Measurements from ENCODE around the gene PAH. TPM values are rescaled to one million over a fixed set of nuclear protein-coding genes. Genes with fewer than 3 reads are reported as not detected.

PAH gene
- total RNA-seq, 1 donor from 2014 or later: not detected

GRCh38 chr12:102950950-102951619 is 34.0 kb upstream of the PAH start:
- DNase-seq (ENCODE audit: low read depth): no peak

- DNase-seq (ENCODE audit: low read depth): no peak
Measured at GRCh38 chr12:102950107-102950949, 33.3 kb upstream of the PAH start.

- peak; percentile 53 for DNase-seq (ENCODE audit: low read depth)
Measured at GRCh38 chr12:102948941-102949352, 31.9 kb upstream of the PAH start.

GRCh38 chr12:102946042-102946441 is 29.0 kb upstream of the PAH start:
- DNase-seq (ENCODE audit: low read depth): no peak

- no peak for DNase-seq (ENCODE audit: low read depth)
Measured at GRCh38 chr12:102939670-102940222, 22.7 kb upstream of the PAH start.

GRCh38 chr12:102939059-102939458 is 22.0 kb upstream of the PAH start:
- DNase-seq (ENCODE audit: low read depth): no peak

GRCh38 chr12:102933168-102933567 is 16.1 kb upstream of the PAH start:
- no peak for DNase-seq (ENCODE audit: low read depth)

GRCh38 chr12:102927220-102927619 is 10.2 kb upstream of the PAH start:
- DNase-seq (ENCODE audit: low read depth): no peak

GRCh38 chr12:102921240-102921639 is 4.2 kb upstream of the PAH start:
- no peak for DNase-seq (ENCODE audit: low read depth)

- DNase-seq (ENCODE audit: low read depth): no peak
Measured at GRCh38 chr12:102920271-102920670, 3.2 kb upstream of the PAH start.

- no peak for DNase-seq (ENCODE audit: low read depth)
Measured at GRCh38 chr12:102918840-102919239, 1.8 kb upstream of the PAH start.

- DNase-seq (ENCODE audit: low read depth): no peak
Measured at GRCh38 chr12:102916252-102917025, 605 bp downstream of the PAH start.

- no peak for DNase-seq (ENCODE audit: low read depth)
Measured at GRCh38 chr12:102913453-102914226, 3.4 kb downstream of the PAH start.

GRCh38 chr12:102912258-102912657 is 4.8 kb downstream of the PAH start:
- no peak for DNase-seq (ENCODE audit: low read depth)

GRCh38 chr12:102911320-102911719 is 5.7 kb downstream of the PAH start:
- no peak for DNase-seq (ENCODE audit: low read depth)

GRCh38 chr12:102910792-102911191 is 6.3 kb downstream of the PAH start:
- no peak for DNase-seq (ENCODE audit: low read depth)

- DNase-seq (ENCODE audit: low read depth): no peak
Measured at GRCh38 chr12:102910137-102910536, 6.9 kb downstream of the PAH start.

- no peak for DNase-seq (ENCODE audit: low read depth)
Measured at GRCh38 chr12:102907918-102908317, 9.1 kb downstream of the PAH start.

- DNase-seq (ENCODE audit: low read depth): no peak
Measured at GRCh38 chr12:102905229-102905628, 11.8 kb downstream of the PAH start.

GRCh38 chr12:102903337-102904007 is 13.6 kb downstream of the PAH start:
- no peak for DNase-seq (ENCODE audit: low read depth)
